ENCODE results near the gene WDR93.

WDR93 gene

GRCh38 chr15:89749054-89749453, 58.4 kb downstream of the WDR93 start:
- no peak for DNase-seq (ENCODE audit: low read depth in 2 of 2)

GRCh38 chr15:89749526-89749925, 58.9 kb downstream of the WDR93 start:
- no peak for DNase-seq (ENCODE audit: low read depth in 2 of 2)

GRCh38 chr15:89749951-89750559, 59.4 kb downstream of the WDR93 start:
- DNase-seq (ENCODE audit: low read depth in 2 of 2) = no peak

DNA sequence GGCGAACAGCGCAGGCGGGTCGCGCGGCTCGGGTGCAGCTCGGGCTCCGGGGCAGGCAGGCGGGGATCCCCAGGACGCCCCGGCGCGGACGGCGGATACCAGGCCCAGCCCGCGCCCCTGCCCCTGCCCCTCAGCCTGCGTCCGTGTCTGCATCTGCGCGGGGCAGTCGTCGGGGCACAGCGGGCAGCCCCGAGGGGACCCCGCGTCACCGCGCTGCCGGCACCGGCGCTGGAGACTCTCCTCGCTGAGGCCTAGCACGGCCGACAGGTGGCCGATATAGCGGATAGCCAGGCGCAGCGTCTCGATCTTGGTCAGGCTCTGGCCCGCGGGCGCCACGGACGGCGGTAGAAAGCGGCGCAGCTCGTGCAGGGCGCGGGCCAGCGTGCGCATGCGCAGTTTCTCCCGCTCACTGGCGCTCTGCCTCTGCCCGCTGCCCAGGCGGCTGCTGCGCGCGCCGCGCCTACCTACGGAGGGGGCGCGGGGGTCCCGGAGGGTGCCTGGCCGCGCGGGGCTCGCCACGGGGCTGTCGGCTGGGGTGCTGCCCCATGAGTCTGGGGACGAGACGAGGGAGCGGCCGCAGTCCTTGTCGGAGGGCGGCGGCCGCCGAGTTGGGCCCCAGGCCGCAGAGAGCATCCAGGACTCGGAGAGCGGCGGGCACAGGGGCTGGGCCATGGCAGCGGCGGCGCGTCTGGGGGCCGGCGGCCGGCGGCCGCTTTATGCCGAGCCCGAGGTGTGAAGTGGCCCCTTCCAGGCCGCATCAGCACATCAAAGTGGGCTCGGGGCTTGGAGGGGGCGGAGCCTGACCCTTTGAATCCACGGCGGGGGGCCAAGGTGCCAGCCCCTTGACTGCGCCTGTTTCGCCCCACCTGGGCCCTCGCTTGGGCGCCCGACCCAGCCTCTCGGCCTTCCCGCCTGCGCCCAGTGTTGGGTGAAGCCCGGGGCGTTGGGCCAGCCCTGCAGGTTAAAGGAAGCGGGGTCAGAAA, 60.2 kb downstream of the WDR93 start, which contains the start of gene MESP1:
Gene MESP1, minus strand, starts transcription at position 690 of the 983 bp plus-strand sequence. Its CDS starts 18 bp downstream, at position 672.
- peak; percentile 72 to 82 for DNase-seq (ENCODE audit: low read depth in 2 of 2)

GRCh38 chr15:89751748-89752147, 61.1 kb downstream of the WDR93 start:
- no peak for DNase-seq (ENCODE audit: low read depth in 2 of 2)

DNA sequence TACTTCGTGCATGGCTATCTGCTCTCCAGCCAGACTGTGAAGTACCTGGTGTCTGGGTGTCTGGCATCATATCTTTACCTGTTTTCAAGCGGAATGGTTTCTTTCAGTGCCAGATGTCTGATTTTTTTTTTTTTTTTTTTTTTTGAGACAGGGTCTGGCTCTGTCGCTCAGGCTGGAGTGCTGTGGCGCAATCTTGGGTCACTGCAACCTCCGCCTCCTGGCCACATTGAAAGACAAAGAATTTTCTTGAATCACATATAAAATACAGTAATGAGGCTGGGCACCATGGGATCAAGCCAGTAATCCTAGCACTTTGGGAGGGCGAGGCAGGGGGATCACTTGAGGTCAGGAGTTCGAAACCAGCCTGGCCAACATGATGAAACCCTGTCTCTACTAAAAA, 63.2 kb downstream of the WDR93 start:
- no peak for DNase-seq (ENCODE audit: low read depth in 2 of 2)

DNA sequence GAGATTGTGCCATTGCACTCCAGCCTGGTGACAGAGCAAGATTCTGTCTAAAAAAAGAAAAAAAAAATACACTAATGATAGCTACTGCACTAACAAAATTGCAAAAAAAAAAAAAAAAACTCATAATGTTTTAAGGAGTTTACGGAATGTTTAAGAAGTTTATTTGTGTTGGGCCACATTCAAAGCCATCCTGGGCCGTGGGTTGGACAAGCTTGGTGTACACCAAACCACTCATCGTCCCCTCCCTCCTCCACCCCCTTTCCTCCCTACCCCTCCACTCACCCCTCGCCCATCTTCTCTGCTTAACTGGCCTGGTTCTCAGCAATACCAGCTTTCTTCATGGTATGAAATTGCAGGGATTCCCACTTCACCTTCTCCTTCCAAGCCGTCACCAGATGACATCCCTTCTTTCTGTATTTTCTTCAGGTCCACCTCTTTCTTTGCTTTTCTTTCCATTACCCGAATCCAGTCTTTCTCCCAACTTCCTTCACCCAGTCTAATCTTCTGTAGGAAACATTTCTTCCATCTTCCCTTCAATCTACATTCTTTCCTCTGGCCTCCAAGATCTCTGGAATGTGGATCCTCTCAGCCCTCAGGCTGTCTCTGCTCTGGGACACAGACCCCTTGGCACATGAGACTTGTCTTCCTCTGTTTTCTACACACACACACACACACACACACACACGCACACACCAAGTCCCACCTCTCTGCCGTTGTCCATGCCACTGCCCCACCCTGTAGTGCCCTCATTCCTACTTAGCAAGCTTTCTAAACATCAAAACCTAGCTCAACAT, 63.9 kb downstream of the WDR93 start:
- DNase-seq (ENCODE audit: low read depth in 2 of 2) = no peak

- no peak for DNase-seq (ENCODE audit: low read depth in 2 of 2)
Observed at GRCh38 chr15:89755701-89756100, 65.1 kb downstream of the WDR93 start.

DNA sequence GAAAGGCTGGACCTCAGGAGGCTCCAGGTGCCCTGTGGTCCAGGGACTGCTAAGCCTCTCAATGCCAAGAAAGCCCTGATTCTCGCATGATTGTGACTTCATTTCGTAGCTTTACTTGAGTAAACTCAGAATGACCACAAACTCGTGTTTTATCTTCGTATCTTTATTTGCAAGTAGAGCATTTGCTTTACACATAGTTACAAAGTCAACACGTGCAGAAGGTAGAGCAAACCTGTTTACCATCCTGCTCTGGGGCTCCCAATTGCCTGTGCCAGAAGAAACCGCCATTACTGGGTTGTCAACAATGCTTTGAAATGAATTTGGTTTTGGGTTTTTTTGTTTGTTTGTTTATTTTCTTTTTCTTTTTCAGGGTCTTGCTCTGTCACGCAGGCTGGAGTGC, 66.3 kb downstream of the WDR93 start:
- DNase-seq (ENCODE audit: low read depth in 2 of 2) = no peak

- DNase-seq (ENCODE audit: low read depth in 2 of 2) = no peak
Observed at GRCh38 chr15:89758283-89758682, 67.7 kb downstream of the WDR93 start.

GRCh38 chr15:89758981-89759380, 68.4 kb downstream of the WDR93 start:
- no peak for DNase-seq (ENCODE audit: low read depth in 2 of 2)

DNA sequence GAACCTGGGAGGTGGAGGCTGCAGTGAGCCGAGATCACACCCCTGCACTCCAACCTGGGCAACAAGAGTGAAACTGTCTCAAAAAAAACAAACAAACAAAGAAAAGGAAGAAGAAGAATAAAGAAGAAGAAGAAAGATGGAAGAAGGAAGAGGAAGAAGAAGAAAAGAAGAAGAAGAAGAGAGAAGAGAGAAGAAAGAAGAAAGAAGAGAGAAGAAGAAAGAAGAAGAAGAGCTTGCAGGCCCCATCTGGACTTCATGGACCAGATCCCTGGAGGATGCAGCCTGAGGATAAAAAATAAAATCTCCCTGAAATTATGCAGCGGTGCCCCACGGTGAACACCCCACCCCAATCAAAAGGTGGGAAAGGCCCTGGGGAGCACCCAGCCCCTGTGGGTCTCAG, 69.2 kb downstream of the WDR93 start:
- no peak for DNase-seq (ENCODE audit: low read depth in 2 of 2)

GRCh38 chr15:89760303-89761008, 69.8 kb downstream of the WDR93 start:
- DNase-seq (ENCODE audit: low read depth in 2 of 2) = peak; percentile 31 to 69

DNA sequence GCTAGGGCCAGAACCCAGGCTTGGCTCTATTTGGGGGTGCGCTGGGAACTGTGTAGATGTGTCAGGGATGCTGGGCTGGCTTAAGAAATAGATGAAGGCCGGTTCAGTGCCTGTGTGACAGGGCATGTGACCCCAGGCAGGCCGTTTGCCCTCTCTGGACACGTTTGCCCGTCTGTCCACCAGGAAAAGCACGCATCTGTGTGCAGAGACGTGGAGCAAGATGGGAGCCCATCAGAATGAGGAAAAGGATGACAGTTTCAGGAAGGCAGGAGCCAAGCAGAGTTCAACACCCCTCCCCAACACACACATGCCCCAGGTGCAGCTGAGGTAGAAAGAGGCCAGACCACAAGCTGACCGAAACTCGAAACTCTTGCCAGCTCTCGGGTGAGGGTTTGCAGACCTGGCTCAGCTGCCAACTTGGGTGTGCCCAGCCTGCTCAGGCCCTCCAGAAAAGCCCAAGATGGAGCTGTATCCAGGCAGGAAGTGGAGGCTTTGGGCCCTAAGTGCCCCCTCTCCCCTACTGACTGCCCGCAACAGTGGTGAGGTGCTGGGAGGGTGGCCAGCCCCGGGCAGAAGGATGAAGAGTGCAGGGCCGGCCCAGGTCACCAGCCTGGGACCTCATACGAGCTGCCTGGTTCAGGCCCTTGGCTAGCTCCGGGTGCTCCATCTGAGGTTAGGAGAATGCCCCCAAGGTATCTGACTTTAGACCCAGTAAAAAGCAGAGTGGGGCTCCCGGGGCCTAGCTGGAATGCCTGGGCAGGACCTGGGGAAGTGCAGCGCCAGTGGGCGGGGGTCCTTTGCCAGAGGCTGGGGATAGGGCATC, 70.6 kb downstream of the WDR93 start:
- no peak for DNase-seq (ENCODE audit: low read depth in 2 of 2)

DNA sequence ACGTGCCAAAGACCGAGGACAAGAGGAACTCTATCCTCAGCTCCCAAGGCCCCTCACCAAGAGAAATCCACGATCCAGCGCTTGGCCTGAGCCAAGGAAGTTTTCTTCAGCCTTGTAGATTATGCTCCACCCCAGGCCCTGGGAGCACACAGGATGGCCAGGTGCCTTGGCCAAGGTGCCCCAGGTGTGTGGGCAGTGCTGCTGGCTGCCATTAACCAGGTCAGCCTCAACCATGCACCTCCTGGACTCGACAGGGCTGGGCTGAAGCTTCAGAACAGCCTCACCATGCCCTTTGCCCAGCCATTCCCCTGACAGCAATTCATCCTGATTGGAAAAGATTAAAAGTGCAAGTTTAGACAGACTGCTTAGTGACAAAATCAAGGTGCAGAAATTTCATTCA, 71.3 kb downstream of the WDR93 start:
- no peak for DNase-seq (ENCODE audit: low read depth in 2 of 2)

- DNase-seq (ENCODE audit: low read depth in 2 of 2) = no peak
Observed at GRCh38 chr15:89765694-89766093, 75.1 kb downstream of the WDR93 start.

GRCh38 chr15:89766357-89767311, 76.0 kb downstream of the WDR93 start:
- no peak for DNase-seq (ENCODE audit: low read depth in 2 of 2)

- DNase-seq (ENCODE audit: low read depth in 2 of 2) = no peak
Observed at GRCh38 chr15:89767411-89767915, 76.9 kb downstream of the WDR93 start.

DNA sequence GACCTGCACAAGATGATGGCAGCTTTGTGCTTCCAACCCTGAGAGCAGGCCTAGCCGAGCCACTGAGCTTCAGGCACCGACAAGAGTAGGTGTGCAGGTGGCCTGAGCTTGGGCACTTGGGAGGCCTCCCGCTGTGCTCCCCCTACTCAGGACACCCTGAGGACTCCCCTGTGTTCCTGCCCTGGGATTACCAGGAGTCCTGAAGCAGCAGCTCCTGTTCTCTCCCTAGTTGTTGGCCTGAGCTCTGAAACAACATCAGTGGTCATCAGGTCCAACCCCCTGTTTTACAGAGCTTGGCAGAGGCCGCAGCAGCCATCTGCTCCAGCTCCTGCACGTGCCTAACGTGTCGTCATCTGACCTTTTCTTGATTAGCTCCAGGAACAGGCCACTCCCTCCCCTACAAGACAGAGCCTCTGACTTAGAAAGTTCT, 77.5 kb downstream of the WDR93 start:
- no peak for DNase-seq (ENCODE audit: low read depth in 2 of 2)
